OCI-LY7 (cell line): ENCODE data around the gene PHPT1. TPM values are rescaled to one million over a fixed set of nuclear protein-coding genes. Genes with fewer than 3 reads are reported as not detected.

Experiments used
- BruUV-seq: library from RNA; stranded (reverse); fragments of 400-500 nt; replicated peaks from 2 replicates; lab custom pipeline; 2021; lab: Mats Ljungman, UMichigan
- CTCF ChIA-PET: fragments of 300-600 bp; sonication (Branson Sonifier 250); formaldehyde crosslinking; loops from one replicate; lab custom pipeline; 2022; ENCODE audit warnings: antibody characterized with exemption; ENCODE audit not compliant: unreplicated experiment; lab: Charles Lee
- POLR2A ChIA-PET: fragments of 300-600 bp; sonication (Branson Sonifier 250); formaldehyde crosslinking; loops from one replicate; lab custom pipeline; 2022; ENCODE audit warnings: antibody characterized with exemption; lab: Charles Lee
- DNase-seq: peaks from one replicate; pipeline ENCODE4 v3.0.0-alpha.2; 2015; ENCODE audit warnings: low spot score
- H2AFZ ChIP-seq: fragments of 200-600 bp; sonication (generic), shearing (Covaris generic); 2 replicates; pipeline ENCODE4 v1.6.1; 2014; ENCODE audit warnings: mild to moderate bottlenecking, antibody characterized with exemption, low read length, moderate library complexity
- H3K27ac ChIP-seq: fragments of 200-600 bp; sonication (generic); 2 replicates; pipeline ENCODE4 v1.5.1; 2014; ENCODE audit warnings: mixed run types, low read depth, mild to moderate bottlenecking, moderate library complexity, low read length, inconsistent platforms; ENCODE audit not compliant: poor library complexity, severe bottlenecking
- H3K36me3 ChIP-seq: fragments of 200-600 bp; sonication (generic); 2 replicates; pipeline ENCODE4 v1.6.1; 2014; ENCODE audit warnings: mild to moderate bottlenecking, antibody characterized with exemption, low read length, moderate library complexity, mixed read lengths; ENCODE audit not compliant: insufficient read depth
- H3K4me1 ChIP-seq: fragments of 200-600 bp; sonication (generic); 2 replicates; pipeline ENCODE4 v1.5.1; 2014; ENCODE audit warnings: mild to moderate bottlenecking, low read length; ENCODE audit not compliant: insufficient read depth, poor library complexity, severe bottlenecking
- H3K4me2 ChIP-seq: fragments of 200-600 bp; sonication (generic); 2 replicates; pipeline ENCODE4 v1.6.1; 2014; ENCODE audit warnings: mild to moderate bottlenecking, low read length
- H3K4me3 ChIP-seq: fragments of 200-600 bp; sonication (generic); 2 replicates; pipeline ENCODE4 v1.5.1; 2014; ENCODE audit warnings: mild to moderate bottlenecking, low read depth, low read length; ENCODE audit not compliant: poor library complexity, severe bottlenecking
- H3K79me2 ChIP-seq: fragments of 200-600 bp; sonication (generic); 2 replicates; pipeline ENCODE4 v1.6.1; 2016; ENCODE audit warnings: low read depth, mild to moderate bottlenecking, low read length, moderate library complexity, mixed read lengths; ENCODE audit not compliant: insufficient read depth
- H3K9me2 ChIP-seq: fragments of 200-600 bp; sonication (generic); 2 replicates; pipeline ENCODE4 v1.6.1; 2016; ENCODE audit warnings: mild to moderate bottlenecking, low read length, mixed read lengths; ENCODE audit not compliant: insufficient read depth
- H3K9me3 ChIP-seq: fragments of 200-600 bp; sonication (generic); 2 replicates; pipeline ENCODE4 v1.6.1; 2014; ENCODE audit warnings: mild to moderate bottlenecking, mixed run types, low read length, mixed read lengths
- H4K20me1 ChIP-seq: fragments of 200-600 bp; sonication (generic); 2 replicates; pipeline ENCODE4 v1.6.1; 2014; ENCODE audit warnings: mild to moderate bottlenecking, antibody characterized with exemption, low read length, moderate library complexity, mixed read lengths; ENCODE audit not compliant: insufficient read depth
- CTCF ChIP-seq: fragments of 200-600 bp; sonication (generic); conservative IDR thresholded peaks from 2 replicates; pipeline ENCODE4 v1.5.1; 2014; ENCODE audit warnings: mild to moderate bottlenecking, antibody characterized with exemption, low read length, moderate library complexity, mixed read lengths
- EZH2phosphoT487 ChIP-seq: fragments of 200-600 bp; sonication (generic); IDR thresholded peaks from 2 replicates; pipeline ENCODE4 v1.6.1; 2018; ENCODE audit warnings: low read depth, borderline replicate concordance, mild to moderate bottlenecking, mixed run types, antibody characterized with exemption, low read length, moderate library complexity, mixed read lengths
- intact Hi-C: fragments of 100-400 bp; cut with micrococcal nuclease; formaldehyde crosslinking; loops from one replicate; pipeline ENCODE4 v1.10.0; 2022; ENCODE audit not compliant: unreplicated experiment
- total RNA-seq, 2 experiments: library from RNA; depleted of rRNA in 1 of 2; stranded (reverse); fragments of >200 nt in 1 of 2; shearing (Covaris generic) in 1 of 2; gene quantifications; 2 replicates each; pipeline ENCODE4 v1.2.3, GENCODE V29; 2014 to 2022

The PHPT1 gene
- total RNA-seq, 2 experiments from 2014 or later: 49.9 to 56.9 TPM

- POLR2A ChIA-PET: interaction anchor here (0.6 kb wide), 1 partner anchor 172 kb away, joined by 3 read pairs; no protein-coding TSS in a partner anchor
- peaks cover 85% of the 10 kb centered on the region for H3K36me3 ChIP-seq
- intact Hi-C loops: no loop called here
Measured at GRCh38 chr9:136828474-136829140, 20.6 kb upstream of the PHPT1 start.

GRCh38 chr9:136829412-136829811 is 19.8 kb upstream of the PHPT1 start:
- BruUV-seq: no TSS peak
- no peak for DNase-seq
- H3K9me3 ChIP-seq: no peaks in the 10 kb centered on the region
- no peaks in the 10 kb centered on the region for H3K9me2 ChIP-seq
- H2AFZ ChIP-seq: no peak overlapping the region
- peaks cover 86% of the 10 kb centered on the region for H3K36me3 ChIP-seq
- H3K4me1 ChIP-seq: no peaks in the 10 kb centered on the region
- POLR2A ChIA-PET: no interaction called here
- no peaks in the 10 kb centered on the region for H3K79me2 ChIP-seq
- CTCF ChIA-PET: no interaction called here
- TF ChIP-seq CTCF: no peak
- TF ChIP-seq EZH2phosphoT487: no peak
- H4K20me1 ChIP-seq: no peaks in the 10 kb centered on the region
- H3K4me2 ChIP-seq: no peak overlapping the region
- intact Hi-C loops: no loop called here
- no peak overlapping the region for H3K27ac ChIP-seq
- no peak overlapping the region for H3K4me3 ChIP-seq

More at GRCh38 chr9:136828474-136829140, 20.6 kb upstream of the PHPT1 start:
- Histone ChIP-seq H3K9me3 (no peaks in the 10 kb centered on the region), H3K9me2 (no peaks in the 10 kb centered on the region), H3K4me2 (no peak overlapping the region), H3K4me1 (no peaks in the 10 kb centered on the region), H2AFZ (no peak overlapping the region), H4K20me1 (no peaks in the 10 kb centered on the region), H3K27ac (no peak overlapping the region), H3K4me3 (no peak overlapping the region), H3K79me2 (no peaks in the 10 kb centered on the region)
- CTCF ChIA-PET: no interaction called here
- BruUV-seq: no TSS peak
- TF ChIP-seq EZH2phosphoT487 (no peak), CTCF (no peak)
- no peak for DNase-seq
